Activated CD8-positive, alpha-beta memory T cell treated with anti-CD3 and anti-CD28 coated beads, Interleukin-2, amount 10 ng/mL, durations not matched to agents 7 days and 5 days (primary cell): ENCODE measurements around the gene TBC1D1. TPM values are rescaled to one million over a fixed set of nuclear protein-coding genes. Genes with fewer than 3 reads are reported as not detected.

Experiments used
- ATAC-seq: fragments of 150-1000 bp; cut with Tn5 transposase; one replicate; pipeline ENCODE4 v1.10.0; 2021; ENCODE audit warnings: moderate library complexity
- CTCF ChIA-PET: fragments of 350-600 bp; sonication (Branson Sonifier 250); formaldehyde crosslinking; loops from one replicate; lab custom pipeline; 2021; ENCODE audit warnings: antibody characterized with exemption; lab: Charles Lee
- DNase-seq: peaks from one replicate; pipeline ENCODE4 v3.0.0-alpha.2; 2020
- H3K27ac Mint-ChIP-seq: one replicate; pipeline ENCODE4 v1.8.0; 2021; ENCODE audit warnings: mild to moderate bottlenecking, mixed read lengths
- H3K27me3 Mint-ChIP-seq: one replicate; pipeline ENCODE4 v1.8.0; 2021; ENCODE audit warnings: mixed read lengths
- H3K36me3 Mint-ChIP-seq: one replicate; pipeline ENCODE4 v1.8.0; 2021; ENCODE audit warnings: mild to moderate bottlenecking, mixed read lengths
- H3K4me1 Mint-ChIP-seq: one replicate; pipeline ENCODE4 v1.8.0; 2021; ENCODE audit warnings: mixed read lengths
- H3K4me3 Mint-ChIP-seq: one replicate; pipeline ENCODE4 v1.8.0; 2021; ENCODE audit warnings: mild to moderate bottlenecking, moderate library complexity, mixed read lengths
- H3K9me3 Mint-ChIP-seq: one replicate; pipeline ENCODE4 v1.8.0; 2022; ENCODE audit warnings: low read depth, mixed read lengths
- total RNA-seq, 2 experiments: library from RNA; stranded (reverse); gene quantifications; one replicate each; pipeline ENCODE4 v1.2.3, GENCODE V29; 2021

Gene TBC1D1
- total RNA-seq, 2 experiments from 2014 or later: 62.9 to 72.2 TPM

DNA sequence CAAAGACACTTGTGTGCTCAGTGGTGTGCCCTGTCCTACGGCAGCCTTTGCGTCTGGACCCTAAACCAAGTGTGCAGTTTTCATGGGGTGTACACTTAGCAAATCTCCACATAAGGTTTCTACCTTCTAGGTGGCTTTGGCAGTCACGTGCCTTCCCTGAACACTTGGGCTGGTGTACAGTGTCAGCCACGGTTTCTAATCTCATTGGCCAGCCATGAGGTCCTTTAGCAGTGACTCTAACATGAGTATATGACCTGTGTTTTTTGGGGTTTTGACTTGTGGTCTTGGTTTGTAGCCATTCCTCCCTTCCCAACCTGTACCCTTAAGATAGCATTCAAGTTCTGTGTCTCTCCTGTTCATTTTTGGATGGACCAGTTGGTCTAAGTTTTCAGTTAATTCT, 145.7 kb downstream of the TBC1D1 start:
- ATAC-seq (no peak), DNase-seq (no peak)
- Mint-ChIP-seq H3K36me3 (peaks cover 8% of the 10 kb centered on the region), H3K4me3 (no peak overlapping the region), H3K4me1 (peaks cover 3% of the 10 kb centered on the region), H3K27me3 (no peaks in the 10 kb centered on the region), H3K9me3 (no peaks in the 10 kb centered on the region), H3K27ac (no peak overlapping the region)
- CTCF ChIA-PET: interaction anchor here (2.0 to 3.1 kb wide), 2 partner anchors 230 to 233 kb away, joined by 13 to 21 read pairs; no protein-coding TSS in a partner anchor

DNA sequence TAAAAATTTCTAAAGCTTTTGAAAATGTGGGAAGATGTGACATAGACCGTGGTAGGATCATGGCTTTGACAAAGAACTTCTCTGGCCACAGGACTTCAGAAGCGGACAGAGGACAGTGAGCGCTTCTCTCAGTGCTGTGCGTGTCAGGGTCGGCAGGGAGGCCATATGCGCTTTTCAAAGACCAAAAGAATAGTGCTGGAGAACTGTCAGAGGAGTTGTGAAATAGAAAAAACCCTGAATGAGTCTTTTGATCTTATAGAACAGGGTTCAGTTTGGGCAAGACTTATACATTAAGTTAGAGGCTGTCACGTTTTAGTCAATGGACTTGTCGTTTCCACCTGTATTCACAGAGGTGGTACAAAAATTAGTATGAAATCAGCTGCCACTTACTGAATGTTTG, 146.7 kb downstream of the TBC1D1 start:
- Mint-ChIP-seq H3K27me3 (no peaks in the 10 kb centered on the region), H3K9me3 (no peaks in the 10 kb centered on the region), H3K4me3 (no peak overlapping the region), H3K4me1 (peaks cover 3% of the 10 kb centered on the region), H3K27ac (no peak overlapping the region), H3K36me3 (peaks cover 10% of the 10 kb centered on the region)
- DNase-seq (no peak), ATAC-seq (no peak)
- CTCF ChIA-PET: no interaction called here

GRCh38 chr4:38040619-38041018, 149.7 kb downstream of the TBC1D1 start:
- Mint-ChIP-seq H3K27me3 (no peaks in the 10 kb centered on the region), H3K27ac (no peak overlapping the region), H3K9me3 (no peaks in the 10 kb centered on the region), H3K4me1 (peaks cover 3% of the 10 kb centered on the region), H3K36me3 (peaks cover 12% of the 10 kb centered on the region), H3K4me3 (no peak overlapping the region)
- DNase-seq (no peak), ATAC-seq (no peak)
- CTCF ChIA-PET: no interaction called here

GRCh38 chr4:38044060-38044459, 153.2 kb downstream of the TBC1D1 start:
- CTCF ChIA-PET: interaction anchor here (3.0 kb wide), 1 partner anchor 9 kb away, joined by 7 read pairs; no protein-coding TSS in a partner anchor
- H3K27ac Mint-ChIP-seq: no peak overlapping the region
- DNase-seq: no peak
- H3K9me3 Mint-ChIP-seq: no peaks in the 10 kb centered on the region
- no peak for ATAC-seq
- H3K27me3 Mint-ChIP-seq: no peaks in the 10 kb centered on the region
- no peaks in the 10 kb centered on the region for H3K4me1 Mint-ChIP-seq
- H3K4me3 Mint-ChIP-seq: no peak overlapping the region
- H3K36me3 Mint-ChIP-seq: peaks cover 14% of the 10 kb centered on the region

DNA sequence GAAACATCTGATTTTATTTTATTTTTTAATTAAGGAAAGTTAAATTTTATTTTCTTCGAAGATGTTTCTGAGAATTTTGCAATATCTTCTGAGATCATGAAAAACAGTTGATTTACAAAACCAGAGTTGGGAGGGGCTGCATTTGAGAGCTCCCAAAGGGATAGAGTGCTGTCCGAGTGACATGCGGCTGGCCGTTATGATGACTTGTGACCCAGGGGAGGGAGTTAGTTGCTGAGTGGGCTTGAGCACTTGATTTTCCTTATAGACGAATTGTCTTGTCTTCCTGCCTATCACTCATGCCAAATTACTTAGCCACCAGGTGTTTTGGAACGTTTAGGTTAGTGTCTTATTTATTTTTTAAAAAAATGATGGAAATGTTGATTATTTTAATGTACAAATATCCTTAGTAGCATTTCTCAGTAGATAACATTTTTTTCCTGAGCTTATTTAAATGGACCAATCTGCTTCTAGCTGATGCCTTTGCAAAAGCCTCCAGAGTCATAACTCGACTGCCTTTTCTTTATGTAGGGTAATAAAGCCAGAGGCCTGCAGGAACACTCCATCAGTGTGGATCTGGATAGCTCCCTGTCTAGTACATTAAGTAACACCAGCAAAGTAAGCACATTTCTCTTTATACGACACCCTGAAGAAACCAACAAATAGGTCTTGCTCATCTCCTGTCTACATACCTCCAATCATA, 154.6 kb downstream of the TBC1D1 start:
- H3K27ac Mint-ChIP-seq: no peak overlapping the region
- H3K36me3 Mint-ChIP-seq: peaks cover 14% of the 10 kb centered on the region
- ATAC-seq (no peak), DNase-seq (no peak)
- H3K27me3 Mint-ChIP-seq: no peaks in the 10 kb centered on the region
- no peaks in the 10 kb centered on the region for H3K9me3 Mint-ChIP-seq
- no peaks in the 10 kb centered on the region for H3K4me1 Mint-ChIP-seq
- H3K4me3 Mint-ChIP-seq: no peak overlapping the region
- CTCF ChIA-PET: interaction anchor here (1.2 to 3.0 kb wide), 2 partner anchors 10 to 17 kb away, joined by 4 to 7 read pairs; no protein-coding TSS in a partner anchor

- Mint-ChIP-seq H3K27ac (no peak overlapping the region), H3K27me3 (no peaks in the 10 kb centered on the region), H3K4me3 (no peak overlapping the region), H3K36me3 (peaks cover 16% of the 10 kb centered on the region), H3K9me3 (no peaks in the 10 kb centered on the region), H3K4me1 (no peaks in the 10 kb centered on the region)
- no peak for ATAC-seq
- DNase-seq: no peak
- CTCF ChIA-PET: interaction anchor here (1.2 to 2.4 kb wide), 2 partner anchors 11 to 15 kb away, joined by 4 to 6 read pairs; no protein-coding TSS in a partner anchor
Observed at GRCh38 chr4:38046727-38047489, 156.0 kb downstream of the TBC1D1 start.

- Mint-ChIP-seq H3K36me3 (peaks cover 15% of the 10 kb centered on the region), H3K27ac (no peak overlapping the region)
- CTCF ChIA-PET: no interaction called here
Observed at GRCh38 chr4:38049545-38050170, 158.8 kb downstream of the TBC1D1 start.

DNA sequence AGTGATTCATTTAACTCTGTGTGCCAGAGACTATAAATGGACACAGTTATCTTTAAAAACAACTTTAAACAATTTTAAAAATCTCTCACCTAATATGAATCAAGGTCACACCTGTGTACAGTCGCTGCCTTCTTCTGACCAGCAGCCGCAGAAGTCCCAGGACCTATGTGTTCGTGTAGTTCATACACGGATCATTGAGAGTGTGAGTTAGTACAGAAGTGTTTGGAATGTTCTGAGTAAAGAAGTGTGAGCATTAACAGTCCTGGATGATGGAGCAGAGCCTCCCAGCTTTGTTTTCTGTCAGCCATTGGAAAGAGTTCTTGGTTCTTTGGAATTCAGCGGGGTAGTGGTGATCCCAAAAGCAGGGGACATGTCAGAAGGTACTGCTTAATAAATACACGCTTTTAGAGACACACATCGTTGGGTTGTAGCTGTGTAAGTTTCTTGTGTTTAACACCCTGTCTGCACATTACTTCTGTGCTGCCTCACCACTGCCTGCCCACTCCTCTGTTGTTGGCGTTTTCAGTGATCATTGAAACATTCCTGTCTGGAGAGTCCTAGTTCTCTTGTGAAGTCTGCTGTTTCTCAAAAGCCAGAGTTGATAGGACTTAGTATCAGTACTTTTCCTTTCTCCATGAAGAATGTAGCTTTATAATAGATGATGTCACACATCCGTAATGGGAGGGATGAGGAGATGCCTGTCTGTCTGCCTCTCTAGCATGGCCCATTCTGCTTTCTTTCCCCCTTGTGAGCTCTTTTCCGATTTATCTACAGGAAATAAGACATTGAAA, 159.9 kb downstream of the TBC1D1 start:
- peaks cover 14% of the 10 kb centered on the region for H3K36me3 Mint-ChIP-seq
- CTCF ChIA-PET: no interaction called here
- H3K4me3 Mint-ChIP-seq: no peak overlapping the region
- no peaks in the 10 kb centered on the region for H3K9me3 Mint-ChIP-seq
- DNase-seq: no peak
- H3K27me3 Mint-ChIP-seq: no peaks in the 10 kb centered on the region
- no peak for ATAC-seq
- no peaks in the 10 kb centered on the region for H3K4me1 Mint-ChIP-seq
- H3K27ac Mint-ChIP-seq: no peak overlapping the region

More at GRCh38 chr4:38049545-38050170, 158.8 kb downstream of the TBC1D1 start:
- no peak for ATAC-seq
- Mint-ChIP-seq H3K4me3 (no peak overlapping the region), H3K27me3 (no peaks in the 10 kb centered on the region), H3K9me3 (no peaks in the 10 kb centered on the region), H3K4me1 (no peaks in the 10 kb centered on the region)
- DNase-seq: no peak

- DNase-seq (no peak), ATAC-seq (no peak)
- H3K27ac Mint-ChIP-seq: no peak overlapping the region
- H3K36me3 Mint-ChIP-seq: peaks cover 20% of the 10 kb centered on the region
- no peaks in the 10 kb centered on the region for H3K9me3 Mint-ChIP-seq
- no peaks in the 10 kb centered on the region for H3K4me1 Mint-ChIP-seq
- CTCF ChIA-PET: interaction anchor here (1.1 kb wide), 1 partner anchor 13 kb away, joined by 3 read pairs; no protein-coding TSS in a partner anchor
- no peaks in the 10 kb centered on the region for H3K27me3 Mint-ChIP-seq
- H3K4me3 Mint-ChIP-seq: no peak overlapping the region
Observed at GRCh38 chr4:38055566-38055965, 164.7 kb downstream of the TBC1D1 start.

GRCh38 chr4:38056011-38056685, 165.3 kb downstream of the TBC1D1 start:
- no peak for ATAC-seq
- Mint-ChIP-seq H3K4me3 (no peak overlapping the region), H3K27me3 (no peaks in the 10 kb centered on the region), H3K27ac (no peak overlapping the region), H3K36me3 (peaks cover 23% of the 10 kb centered on the region), H3K9me3 (no peaks in the 10 kb centered on the region), H3K4me1 (no peaks in the 10 kb centered on the region)
- DNase-seq: no peak
- CTCF ChIA-PET: interaction anchor here (1.1 kb wide), 1 partner anchor 13 kb away, joined by 3 read pairs; no protein-coding TSS in a partner anchor

DNA sequence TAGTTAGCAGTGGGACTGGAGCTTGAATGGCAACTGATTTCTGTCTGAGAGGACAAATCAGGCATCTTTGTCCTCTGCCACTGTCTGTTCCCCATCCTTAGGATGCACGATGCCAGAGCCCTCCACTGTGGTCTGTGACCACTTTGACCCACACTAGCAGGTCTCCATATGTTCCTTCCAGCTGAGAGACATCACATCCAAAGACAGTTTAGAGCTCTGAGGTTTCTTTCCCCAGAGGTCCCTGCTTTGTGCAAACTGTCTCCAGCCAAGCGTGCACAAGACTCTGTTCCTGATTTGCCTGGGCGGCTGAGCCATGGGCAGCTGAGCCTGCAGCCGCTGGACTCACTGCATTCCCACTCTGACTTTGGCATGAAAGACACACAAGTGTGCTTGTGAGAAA, 167.3 kb downstream of the TBC1D1 start:
- no peak for ATAC-seq
- H3K4me1 Mint-ChIP-seq: peaks cover 15% of the 10 kb centered on the region
- H3K9me3 Mint-ChIP-seq: no peaks in the 10 kb centered on the region
- CTCF ChIA-PET: interaction anchor here (1.0 kb wide), 1 partner anchor 673 kb away, joined by 3 read pairs; no protein-coding TSS in a partner anchor
- peaks cover 18% of the 10 kb centered on the region for H3K36me3 Mint-ChIP-seq
- no peak overlapping the region for H3K4me3 Mint-ChIP-seq
- DNase-seq: no peak
- H3K27ac Mint-ChIP-seq: no peak overlapping the region
- no peaks in the 10 kb centered on the region for H3K27me3 Mint-ChIP-seq

DNA sequence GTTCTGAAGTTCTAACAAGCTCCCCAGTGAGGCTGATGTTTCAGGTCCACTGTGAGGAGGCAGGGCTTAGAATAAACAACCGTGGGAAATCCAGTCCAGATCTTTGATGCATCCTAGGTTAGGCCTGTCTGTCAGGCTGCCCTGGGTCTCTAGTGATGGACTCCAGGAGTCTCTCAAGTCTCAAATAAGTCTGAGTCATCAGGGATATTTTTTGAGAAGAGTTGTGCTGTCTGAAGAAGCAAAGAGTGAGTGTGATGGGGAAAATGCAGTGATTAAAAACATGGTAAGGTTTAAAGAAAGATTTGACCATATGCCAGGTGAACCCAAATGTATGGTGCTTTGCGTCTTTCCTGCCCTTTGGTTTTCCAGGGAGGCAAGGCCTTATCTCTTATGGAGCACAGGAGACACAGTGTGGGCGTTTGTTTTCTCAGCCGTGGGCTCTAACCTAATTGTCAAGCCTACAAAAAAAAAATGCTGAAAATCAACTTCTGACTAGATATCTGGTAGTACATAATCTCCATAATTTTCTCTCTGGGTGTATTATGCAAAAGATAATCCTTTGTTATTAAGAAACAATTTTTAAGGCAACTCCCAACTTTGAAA, 170.0 kb downstream of the TBC1D1 start:
- H3K27ac Mint-ChIP-seq: no peak overlapping the region
- peaks cover 16% of the 10 kb centered on the region for H3K4me1 Mint-ChIP-seq
- H3K4me3 Mint-ChIP-seq: no peak overlapping the region
- CTCF ChIA-PET: interaction anchor here (0.7 to 2.4 kb wide), 3 partner anchors 119 to 203 kb away, joined by 3 to 18 read pairs (median 5); no protein-coding TSS in a partner anchor
- H3K27me3 Mint-ChIP-seq: no peaks in the 10 kb centered on the region
- DNase-seq: no peak
- H3K9me3 Mint-ChIP-seq: no peaks in the 10 kb centered on the region
- no peak for ATAC-seq
- H3K36me3 Mint-ChIP-seq: peaks cover 12% of the 10 kb centered on the region
